Fibroblast of upper back skin (primary cell): ENCODE results near the gene FKBP4.
A peak's percentile ranks its signal among the peaks of the same experiment; 100 is the strongest.

Experiments used
- DNase-seq: peaks from one replicate; pipeline ENCODE4 v3.0.0-alpha.2; 2013

FKBP4 gene

GRCh38 chr12:2813214-2814185, 18.7 kb downstream of the FKBP4 start:
- peak; percentile 74 for DNase-seq

DNA sequence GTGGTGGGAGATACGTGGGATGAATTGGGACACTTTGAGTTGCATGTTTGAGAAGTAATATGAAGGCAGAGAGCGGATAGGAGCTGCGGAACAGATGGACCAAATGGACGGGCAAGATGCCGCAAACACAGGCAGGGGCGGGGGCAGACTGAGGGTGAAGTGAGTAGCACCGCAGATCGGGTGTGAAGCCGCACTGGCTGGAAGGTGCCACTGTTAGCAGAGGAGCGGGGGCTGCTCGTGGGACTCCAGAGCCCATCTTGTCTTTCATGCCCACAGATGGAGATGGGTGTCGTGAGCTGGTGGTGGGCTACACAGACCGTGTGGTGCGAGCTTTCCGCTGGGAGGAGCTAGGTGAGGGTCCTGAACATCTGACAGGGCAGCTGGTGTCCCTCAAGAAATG, 25.0 kb downstream of the FKBP4 start:
- no peak for DNase-seq

GRCh38 chr12:2820432-2820831, 25.7 kb downstream of the FKBP4 start:
- DNase-seq: no peak

GRCh38 chr12:2823483-2823882, 28.7 kb downstream of the FKBP4 start:
- no peak for DNase-seq

DNA sequence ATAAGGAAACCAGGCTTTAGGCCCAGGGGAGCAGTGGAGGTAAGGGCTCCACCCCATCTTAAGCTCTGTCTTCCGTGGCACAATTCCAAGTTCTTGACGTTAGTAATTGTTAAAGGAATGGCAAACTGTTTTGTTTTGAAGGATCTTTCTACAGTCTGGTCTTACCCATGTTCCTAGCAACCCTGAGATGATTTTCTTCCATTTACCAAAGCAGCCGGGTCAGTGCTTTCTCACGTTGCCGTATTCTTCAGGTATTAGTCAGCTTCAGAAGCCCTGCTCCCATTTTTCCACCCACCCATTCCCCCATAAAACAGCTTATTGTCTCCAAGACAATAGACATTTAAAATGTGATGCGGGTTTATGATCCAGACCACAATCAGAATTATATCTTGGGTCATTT, 29.8 kb downstream of the FKBP4 start:
- no peak for DNase-seq

DNA sequence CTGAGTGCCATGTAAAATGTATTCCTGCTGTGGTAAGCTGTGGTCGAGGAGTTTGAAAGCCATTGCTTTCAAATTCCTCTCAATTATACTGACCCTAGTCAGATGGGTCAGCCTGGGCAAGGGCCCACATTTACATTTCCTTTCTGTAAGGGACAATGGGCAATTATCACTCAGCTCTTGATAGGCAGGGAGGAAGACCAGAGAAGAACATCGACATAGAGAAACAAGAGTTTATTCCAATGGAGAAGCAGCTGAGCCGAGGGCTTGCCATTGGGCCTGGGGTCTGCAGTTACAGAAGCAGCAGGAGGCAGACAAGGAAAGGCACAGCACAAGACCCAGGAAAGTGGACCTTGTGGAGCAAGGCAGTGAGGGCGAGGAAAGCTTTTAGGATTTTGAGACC, 30.4 kb downstream of the FKBP4 start:
- no peak for DNase-seq

- DNase-seq: no peak
These were observed 31.3 kb downstream of the FKBP4 start for GRCh38 chr12:2826036-2826435.

DNA sequence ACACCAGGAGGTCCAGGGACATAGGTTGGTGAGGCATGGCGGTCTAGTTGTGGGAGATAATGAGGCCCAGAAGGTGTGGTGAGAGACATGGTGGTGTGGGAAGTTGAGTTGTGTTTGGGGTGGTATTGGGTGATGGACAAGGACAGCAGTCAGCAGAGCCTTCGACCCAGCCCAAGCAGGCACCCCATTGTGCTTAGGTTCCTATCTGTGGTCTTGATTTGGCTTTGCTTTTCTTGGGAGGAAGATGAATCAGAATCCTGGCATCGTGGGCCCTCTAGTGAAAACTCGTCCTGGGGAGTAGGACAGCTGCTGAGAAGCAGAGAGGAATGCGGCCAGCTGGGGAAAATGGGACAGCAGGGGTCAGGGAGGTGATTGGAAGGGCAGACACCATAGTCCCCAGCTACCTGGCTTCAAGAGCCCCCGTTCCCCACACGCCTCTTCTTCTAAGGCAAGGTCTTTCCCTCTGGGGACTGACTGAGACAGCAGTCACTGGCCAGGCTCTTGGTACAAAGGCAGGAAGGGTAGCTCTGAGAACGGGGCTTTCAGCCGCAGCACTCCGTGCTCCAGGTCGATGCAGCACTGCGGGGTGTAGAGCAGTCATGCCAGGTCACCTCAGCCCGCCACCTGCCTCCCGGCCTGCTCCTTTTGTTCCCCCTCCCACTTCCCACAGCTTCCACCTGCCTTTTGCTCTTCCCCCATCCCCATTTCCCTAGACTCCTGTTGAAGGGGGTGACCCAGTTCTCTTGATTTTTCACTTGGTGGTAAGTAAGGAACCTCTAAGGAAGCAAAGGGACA, 32.1 kb downstream of the FKBP4 start:
- no peak for DNase-seq

DNA sequence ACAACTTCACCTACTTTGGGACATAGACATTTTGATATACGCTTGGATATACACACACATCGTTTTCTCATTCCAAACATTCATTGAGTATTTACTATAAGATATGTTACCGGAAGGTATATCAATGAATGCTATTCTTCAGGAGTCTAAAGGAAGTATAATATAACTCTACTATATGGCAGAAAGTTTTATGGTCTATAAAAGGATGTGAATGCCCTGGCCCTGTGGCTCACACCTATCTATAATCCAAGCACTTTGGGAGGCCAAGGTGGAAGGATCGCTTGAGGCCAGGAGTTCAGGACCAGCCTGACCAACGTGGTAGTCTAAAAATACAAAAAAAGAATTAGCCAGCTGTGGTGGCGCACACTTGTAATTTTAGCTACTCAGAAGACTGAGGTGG, 34.5 kb downstream of the FKBP4 start:
- DNase-seq: no peak

GRCh38 chr12:2832550-2833127, 37.9 kb downstream of the FKBP4 start:
- DNase-seq: no peak

GRCh38 chr12:2833327-2833726, 38.6 kb downstream of the FKBP4 start:
- DNase-seq: no peak

- no peak for DNase-seq
These were observed 39.0 kb downstream of the FKBP4 start for GRCh38 chr12:2833810-2834209.

DNA sequence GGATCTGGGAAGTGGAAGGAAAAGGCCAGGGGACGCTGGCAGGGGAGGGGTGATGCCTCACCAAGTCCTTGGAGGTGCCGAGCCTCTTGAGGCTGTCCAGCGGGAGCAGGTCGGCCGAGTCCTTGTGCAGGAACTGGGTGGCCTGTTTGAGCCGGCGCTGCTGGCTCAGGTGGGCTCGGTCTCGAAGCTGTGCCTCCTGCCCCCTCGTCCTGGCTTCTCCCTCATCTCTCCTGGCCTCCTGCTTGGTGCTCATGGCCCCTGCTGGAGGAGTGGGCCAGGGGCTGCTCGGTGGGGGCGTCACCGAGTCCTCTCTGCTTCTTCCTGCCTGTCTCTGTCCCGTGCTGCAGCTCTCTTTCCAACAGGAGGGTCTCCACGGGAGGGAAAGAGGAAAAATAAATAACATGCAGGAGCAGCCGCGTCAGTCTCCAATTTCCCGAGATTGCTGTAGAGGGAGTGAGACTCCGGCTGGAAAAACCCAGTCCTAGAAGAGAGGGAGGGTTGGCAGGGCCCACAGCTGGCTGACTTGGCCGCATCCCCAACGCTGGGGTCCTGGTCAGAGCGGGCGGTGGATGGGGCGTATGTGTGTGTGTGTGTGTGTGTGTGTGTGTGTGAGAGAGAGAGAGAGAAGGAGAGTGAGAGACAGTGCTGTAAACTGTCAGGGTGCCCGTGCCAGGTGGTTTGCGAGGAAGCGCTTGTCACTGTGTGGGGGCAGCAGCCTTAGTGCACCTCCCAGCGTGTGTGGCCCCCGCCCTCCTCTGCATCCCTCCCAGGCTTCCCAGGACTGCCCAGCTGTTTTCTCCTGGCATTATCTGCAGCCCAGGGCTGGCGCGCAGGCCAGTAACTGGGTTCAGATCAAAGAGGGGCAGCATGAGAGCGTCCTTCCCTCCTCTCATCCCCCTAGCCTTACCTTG, 40.1 kb downstream of the FKBP4 start, which contains the start of gene NRIP2:
TSS of gene NRIP2 (minus strand) at position 455 of the 911 bp plus-strand sequence. CDS start at position 403, 52 bp downstream.
- DNase-seq: peak; percentile 55

DNA sequence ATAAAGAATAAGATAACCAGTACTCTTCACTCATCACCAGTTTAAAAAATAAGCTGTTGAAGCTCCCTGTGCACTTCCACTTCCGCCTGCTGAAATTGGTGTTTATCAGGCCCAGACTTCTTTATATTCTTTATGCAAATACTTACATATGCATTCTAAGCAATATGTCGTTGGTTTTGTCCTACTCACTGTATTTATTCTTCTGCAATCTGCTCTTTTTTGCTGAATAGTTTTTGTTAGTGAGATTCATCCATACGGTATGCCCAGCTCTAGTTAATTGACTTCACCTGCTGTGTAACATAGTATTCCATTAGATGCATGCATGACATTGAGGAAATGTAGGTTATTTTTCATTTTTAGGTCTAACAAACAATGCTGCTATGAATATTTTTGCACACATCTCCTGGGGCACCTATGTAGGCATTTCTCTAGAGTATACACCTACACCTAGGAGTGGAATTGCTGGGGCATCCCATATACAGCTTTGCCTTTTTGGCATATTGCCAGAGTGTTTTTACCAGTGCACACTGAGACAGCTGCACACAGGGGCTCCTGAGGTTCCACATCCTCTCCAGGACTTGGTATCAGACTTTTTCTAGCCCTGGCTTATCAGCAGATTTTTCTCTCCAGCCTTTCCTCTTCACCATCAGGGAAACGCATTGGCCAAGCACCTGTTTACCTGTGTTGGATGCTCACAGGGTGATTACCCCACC, 41.1 kb downstream of the FKBP4 start:
- DNase-seq: no peak

DNA sequence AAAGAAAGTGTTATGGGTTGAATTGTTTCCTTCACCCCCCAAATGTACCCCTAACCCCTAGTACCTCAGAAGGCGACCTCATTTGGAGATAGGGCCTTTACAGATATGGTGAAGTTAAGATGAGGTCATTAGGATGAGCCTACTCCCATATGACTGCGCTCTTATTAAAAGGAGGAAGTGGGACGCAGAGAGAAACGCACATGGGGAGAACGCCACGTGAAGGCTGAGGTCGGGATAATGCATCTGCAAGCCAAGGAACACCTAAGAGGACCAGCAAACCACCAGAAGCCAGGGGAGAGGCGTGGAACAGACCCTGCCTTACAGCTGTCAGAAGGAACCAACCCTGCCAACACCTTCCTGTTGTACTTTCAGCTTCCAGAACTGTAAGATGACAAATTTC, 41.8 kb downstream of the FKBP4 start:
- DNase-seq: no peak

DNA sequence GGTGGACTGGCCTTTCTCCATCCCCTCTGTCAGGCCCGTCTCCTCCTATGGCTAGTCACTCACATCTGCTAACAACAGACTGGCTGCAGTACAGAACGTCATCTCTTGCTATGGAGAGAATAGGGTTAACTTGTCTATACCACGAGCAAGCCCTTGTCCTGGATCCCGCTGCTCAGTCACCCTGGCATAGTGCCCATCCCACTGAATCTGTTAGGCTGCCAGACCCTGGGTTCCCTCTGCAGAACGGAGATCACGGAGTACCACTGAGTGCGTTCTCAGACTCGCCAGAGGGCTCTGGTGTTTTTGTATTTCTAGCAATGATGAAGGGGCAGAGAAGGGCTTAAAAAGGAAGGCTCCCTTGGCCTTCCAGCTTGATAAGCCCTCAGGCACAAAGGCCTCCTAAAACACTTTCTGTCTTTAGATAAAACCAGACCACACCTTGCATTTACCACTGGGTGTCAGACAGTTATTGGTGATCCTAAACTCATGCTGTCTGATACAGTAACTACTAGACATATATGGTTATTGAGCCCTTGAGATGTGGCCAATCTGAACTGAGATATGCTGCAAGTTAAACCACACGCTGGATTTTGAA, 46.4 kb downstream of the FKBP4 start:
- no peak for DNase-seq

DNA sequence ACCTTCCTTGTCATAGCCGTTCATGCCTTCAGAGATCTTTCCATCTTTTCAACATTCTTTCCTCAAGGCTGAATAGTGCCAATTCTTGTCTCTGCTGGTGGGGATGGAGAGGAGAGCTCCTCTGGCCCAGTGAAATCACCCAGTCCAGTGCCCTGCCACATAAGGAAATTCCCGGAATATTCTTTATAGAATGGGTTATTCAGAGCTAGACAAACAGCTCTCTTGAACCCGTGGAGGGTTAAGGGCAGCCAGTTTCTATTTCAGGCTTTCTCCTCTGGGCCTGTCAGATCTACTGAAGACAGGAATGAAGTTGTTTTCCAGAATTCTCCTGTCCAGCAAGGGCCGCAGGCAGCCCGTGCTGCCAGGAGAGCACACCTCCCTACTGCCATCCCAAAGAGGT, 48.2 kb downstream of the FKBP4 start:
- no peak for DNase-seq

- DNase-seq: peak; percentile 24
These were observed 50.0 kb downstream of the FKBP4 start for GRCh38 chr12:2844786-2845185.

GRCh38 chr12:2845280-2845679, 50.5 kb downstream of the FKBP4 start:
- peak; percentile 80 for DNase-seq

DNA sequence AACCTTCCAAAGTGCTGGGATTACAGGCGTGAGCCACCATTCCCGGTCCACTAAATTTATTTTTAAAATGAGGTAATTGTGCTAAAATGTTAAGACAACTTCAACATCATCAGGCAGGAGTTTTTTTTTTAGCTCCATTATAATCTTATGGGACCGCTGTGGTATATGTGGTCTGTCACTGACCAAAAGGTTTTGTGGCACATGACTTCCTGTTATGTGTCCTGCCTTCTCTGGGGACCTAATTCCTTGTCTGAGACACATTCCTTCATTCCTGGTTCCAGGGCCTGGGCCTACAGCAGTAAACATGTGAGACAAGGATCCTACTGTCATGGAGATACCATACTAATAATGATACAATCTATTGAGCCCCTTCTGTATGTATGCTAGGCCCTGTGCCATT, 57.2 kb downstream of the FKBP4 start:
- no peak for DNase-seq

DNA sequence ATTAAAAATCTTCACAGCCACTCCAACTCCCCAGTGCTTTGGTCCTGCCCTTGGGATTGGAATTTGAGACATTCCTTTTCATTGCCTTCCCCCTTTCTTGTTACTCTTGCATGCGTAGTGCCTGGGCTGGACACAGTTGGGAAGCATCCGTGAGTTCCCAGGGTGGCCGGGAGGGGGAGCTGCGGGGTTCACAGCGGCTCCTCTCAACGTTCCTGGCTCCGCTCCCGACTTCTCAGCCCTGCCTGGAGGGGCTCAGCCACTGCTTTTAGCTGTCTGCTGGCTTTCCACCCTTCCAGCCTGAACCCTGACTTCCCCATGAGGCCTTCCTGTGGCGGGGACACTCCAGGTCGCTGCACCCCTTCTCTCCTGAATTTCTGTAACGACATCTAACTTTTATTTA, 58.9 kb downstream of the FKBP4 start:
- DNase-seq: peak; percentile 81
